Kidney epithelial cell (primary cell): ENCODE results near the gene LRRC45. TPM values are rescaled to one million over a fixed set of nuclear protein-coding genes. Genes with fewer than 3 reads are reported as not detected.

ENCODE experiments used
- DNase-seq: peaks from one replicate; pipeline ENCODE4 v3.0.0-alpha.2; 2010; ENCODE audit warnings: low read depth
- H3K27me3 ChIP-seq: 2 replicates; pipeline ENCODE4 v1.6.0; 2011; ENCODE audit warnings: low read length; ENCODE audit not compliant: control insufficient read depth, insufficient read depth
- H3K36me3 ChIP-seq: 2 replicates; pipeline ENCODE4 v1.5.1; 2011; ENCODE audit warnings: low read length; ENCODE audit not compliant: control insufficient read depth, insufficient read depth
- H3K4me3 ChIP-seq: 2 replicates; pipeline ENCODE4 v1.5.1; 2011; ENCODE audit warnings: low read depth, mild to moderate bottlenecking, control low read depth, low read length
- total RNA-seq: library from RNA; depleted of rRNA; stranded (reverse); fragments of >200 nt; gene quantifications from 2 replicates; pipeline ENCODE4 v1.2.3, GENCODE V29; 2015
- TF ChIP-seq, protein P1 (sequence below): IDR thresholded peaks from 2 replicates; pipeline ENCODE4 v1.5.1; 2011; ENCODE audit warnings: mild to moderate bottlenecking, moderate library complexity, low read length, control low read depth, inconsistent platforms; ENCODE audit not compliant: insufficient read depth, poor library complexity, severe bottlenecking

Gene LRRC45
- total RNA-seq, 1 donor from 2014 or later = 16.1 TPM

DNA sequence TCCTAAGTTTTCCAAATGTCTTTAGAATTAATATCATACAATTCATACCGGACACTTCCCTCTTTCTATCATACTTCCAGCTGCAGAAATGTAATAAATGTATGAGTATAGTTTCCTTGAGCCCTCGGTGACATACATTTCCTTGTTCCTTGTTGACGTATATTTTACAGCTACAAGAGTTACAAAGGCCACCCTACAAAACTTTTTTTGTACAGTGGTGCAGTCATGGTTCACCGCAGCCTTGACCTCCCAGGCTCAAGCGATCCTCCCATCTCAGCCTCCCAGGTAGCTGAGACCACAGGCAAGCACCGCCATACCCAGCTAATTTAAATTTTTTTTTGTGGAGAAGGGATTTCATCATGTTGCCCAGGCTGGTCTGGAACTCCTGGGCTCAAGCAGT, 49.7 kb downstream of the LRRC45 start:
- no peaks in the 10 kb centered on the region for H3K27me3 ChIP-seq
- no peak overlapping the region for H3K4me3 ChIP-seq
- no peak for DNase-seq
- H3K36me3 ChIP-seq = no peaks in the 10 kb centered on the region
- TF ChIP-seq, protein P1, sequence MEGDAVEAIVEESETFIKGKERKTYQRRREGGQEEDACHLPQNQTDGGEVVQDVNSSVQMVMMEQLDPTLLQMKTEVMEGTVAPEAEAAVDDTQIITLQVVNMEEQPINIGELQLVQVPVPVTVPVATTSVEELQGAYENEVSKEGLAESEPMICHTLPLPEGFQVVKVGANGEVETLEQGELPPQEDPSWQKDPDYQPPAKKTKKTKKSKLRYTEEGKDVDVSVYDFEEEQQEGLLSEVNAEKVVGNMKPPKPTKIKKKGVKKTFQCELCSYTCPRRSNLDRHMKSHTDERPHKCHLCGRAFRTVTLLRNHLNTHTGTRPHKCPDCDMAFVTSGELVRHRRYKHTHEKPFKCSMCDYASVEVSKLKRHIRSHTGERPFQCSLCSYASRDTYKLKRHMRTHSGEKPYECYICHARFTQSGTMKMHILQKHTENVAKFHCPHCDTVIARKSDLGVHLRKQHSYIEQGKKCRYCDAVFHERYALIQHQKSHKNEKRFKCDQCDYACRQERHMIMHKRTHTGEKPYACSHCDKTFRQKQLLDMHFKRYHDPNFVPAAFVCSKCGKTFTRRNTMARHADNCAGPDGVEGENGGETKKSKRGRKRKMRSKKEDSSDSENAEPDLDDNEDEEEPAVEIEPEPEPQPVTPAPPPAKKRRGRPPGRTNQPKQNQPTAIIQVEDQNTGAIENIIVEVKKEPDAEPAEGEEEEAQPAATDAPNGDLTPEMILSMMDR = no peak

DNA sequence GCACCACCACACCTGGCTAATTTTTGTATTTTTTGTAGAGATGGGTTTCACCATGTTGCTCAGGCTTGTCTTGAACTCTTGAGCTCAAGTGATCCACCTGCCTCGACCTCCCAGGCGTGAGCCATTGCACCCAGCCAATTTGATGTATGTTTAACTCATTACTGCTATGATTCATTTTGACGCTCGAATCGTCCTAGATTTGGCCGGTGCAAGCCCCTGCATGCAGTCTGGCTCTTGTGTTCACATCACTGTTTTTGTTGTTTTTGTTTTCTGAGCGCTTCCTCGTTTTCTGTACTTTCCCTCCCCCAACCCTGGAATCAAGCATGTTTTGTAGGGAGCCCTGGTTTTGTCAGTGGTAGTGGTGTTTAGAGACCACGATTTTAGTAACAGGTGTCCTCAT, 50.3 kb downstream of the LRRC45 start:
- TF ChIP-seq, protein P1 = no peak
- no peaks in the 10 kb centered on the region for H3K27me3 ChIP-seq
- DNase-seq = no peak
- no peak overlapping the region for H3K4me3 ChIP-seq
- H3K36me3 ChIP-seq = no peaks in the 10 kb centered on the region

DNA sequence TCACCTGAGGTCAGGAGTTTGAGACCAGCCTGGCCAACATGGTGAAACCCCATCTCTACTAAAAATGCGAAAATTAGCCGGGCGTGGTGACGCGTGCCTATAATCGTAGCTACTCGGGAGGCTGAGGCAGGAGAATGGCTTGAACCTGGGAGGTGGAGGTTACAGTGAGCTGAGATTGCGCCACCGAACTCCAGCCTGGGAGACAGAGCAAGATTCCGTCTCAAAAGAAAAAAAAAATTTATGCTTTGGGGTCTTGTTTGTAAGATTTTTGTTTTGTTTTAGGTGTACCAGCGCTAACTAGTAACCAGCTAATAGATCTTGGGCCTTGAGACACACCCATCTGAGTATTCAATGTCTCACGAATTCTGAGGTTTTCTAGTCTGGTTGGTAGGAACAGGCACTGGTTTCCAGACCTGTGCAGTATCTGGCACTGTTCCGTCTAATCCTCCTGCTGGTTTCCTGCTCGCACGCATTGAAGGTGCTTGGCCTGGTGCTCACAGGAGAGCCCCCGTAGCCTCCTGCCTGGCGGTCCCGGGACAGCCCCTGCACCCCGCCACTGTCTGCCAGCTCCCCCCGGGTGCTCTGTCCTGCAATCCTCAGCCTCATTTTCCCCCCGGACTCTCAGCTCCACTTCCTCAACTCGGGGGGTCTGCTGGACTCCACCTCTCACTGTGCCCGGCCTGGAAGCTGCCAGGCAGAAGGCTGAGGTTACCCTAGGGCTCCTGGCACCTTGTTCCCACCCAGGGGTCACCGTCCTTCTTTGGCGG, 53.1 kb downstream of the LRRC45 start:
- Histone ChIP-seq H3K36me3 (peaks cover 4% of the 10 kb centered on the region), H3K4me3 (no peak overlapping the region), H3K27me3 (no peaks in the 10 kb centered on the region)
- TF ChIP-seq, protein P1 = no peak
- no peak for DNase-seq

DNA sequence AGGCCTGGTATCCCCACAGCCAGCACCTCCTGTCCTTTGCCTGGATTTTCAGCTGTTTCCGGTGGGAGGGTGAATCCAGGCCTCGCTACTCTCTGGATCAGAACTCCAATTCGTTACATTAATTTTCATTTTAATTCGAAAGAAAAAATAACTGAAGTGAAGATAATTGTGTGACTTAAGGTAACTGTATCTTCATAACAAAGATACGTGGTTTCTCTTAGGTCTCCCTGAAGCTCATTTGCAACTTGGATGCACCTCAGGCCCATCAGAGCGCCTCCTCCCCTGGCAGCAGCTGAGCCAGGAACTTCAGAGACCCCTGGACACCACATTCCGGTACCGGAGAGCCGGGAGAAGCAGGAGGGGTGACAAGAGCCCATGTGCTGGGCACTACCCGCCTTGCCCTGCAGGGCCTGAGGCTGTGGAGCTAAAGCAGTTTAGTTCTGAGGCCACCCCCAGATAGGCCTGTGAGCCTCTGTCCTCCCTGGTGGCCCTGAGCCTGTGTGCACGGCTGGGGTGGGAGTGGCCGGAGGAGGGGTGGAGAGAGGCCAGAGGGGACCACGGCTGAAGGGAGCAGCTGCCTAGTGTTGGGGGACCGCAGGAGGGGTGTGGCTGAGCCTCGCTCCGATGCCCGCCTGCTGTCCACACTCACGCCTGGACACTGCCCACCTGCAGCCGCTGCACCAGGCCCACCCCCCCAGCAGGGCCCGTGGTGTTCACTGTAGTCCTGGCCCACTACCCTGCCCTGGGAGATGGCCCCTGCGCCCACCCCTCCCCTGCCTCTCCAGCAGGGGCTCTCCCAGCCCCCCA, 53.9 kb downstream of the LRRC45 start:
- Histone ChIP-seq H3K4me3 (no peak overlapping the region), H3K27me3 (no peaks in the 10 kb centered on the region), H3K36me3 (peaks cover 4% of the 10 kb centered on the region)
- DNase-seq = no peak
- TF ChIP-seq, protein P1 = no peak

DNA sequence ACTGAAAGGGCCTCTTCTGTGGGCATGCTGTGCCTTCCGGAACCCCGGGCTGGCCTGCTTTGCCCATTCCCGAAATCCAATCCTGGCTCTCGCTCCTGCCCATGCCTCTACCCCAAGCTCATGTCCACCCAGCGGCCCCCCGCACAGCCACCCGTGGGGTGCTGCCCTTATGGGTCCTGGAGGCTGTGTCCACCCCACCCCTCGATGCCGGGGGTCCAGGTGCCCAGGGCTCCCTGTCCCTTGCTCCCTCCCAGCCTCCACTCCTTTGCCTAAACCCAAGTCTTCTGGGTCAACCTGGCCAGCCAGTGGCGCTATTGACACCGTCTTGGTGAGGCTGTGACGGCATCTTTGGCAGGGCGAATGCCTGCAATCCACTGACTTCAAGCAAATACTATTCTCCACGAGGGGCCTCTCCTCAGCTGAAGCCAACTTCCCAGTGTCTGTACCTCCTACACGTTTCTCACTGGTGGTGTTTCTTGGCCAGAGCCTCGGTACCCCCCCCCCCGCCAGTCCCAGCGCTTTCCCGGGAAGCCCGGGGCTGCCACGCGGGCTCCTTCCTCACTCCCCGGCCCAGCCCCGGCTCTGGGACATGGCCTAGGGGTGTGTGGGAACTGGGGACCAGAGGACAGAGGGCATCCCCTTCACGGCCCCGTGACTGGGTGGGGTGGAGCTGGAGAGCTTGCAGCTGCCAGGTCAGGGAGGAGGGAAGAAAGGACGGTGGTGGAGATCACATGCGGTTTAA, 54.7 kb downstream of the LRRC45 start:
- TF ChIP-seq, protein P1 = no peak
- Histone ChIP-seq H3K4me3 (no peak overlapping the region), H3K27me3 (no peaks in the 10 kb centered on the region), H3K36me3 (peaks cover 5% of the 10 kb centered on the region)
- no peak for DNase-seq
